SH-SY5Y (cell line): ENCODE measurements around the gene C4orf51.

Experiments
- GATA2 ChIP-seq: IDR thresholded peaks from 2 replicates; pipeline ENCODE4 v1.6.1; 2011; ENCODE audit warnings: mild to moderate bottlenecking, low read depth, low read length
- GATA3 ChIP-seq: IDR thresholded peaks from 2 replicates; pipeline ENCODE4 v1.6.1; 2011; ENCODE audit warnings: low read depth, mild to moderate bottlenecking, low read length, moderate library complexity

DNA sequence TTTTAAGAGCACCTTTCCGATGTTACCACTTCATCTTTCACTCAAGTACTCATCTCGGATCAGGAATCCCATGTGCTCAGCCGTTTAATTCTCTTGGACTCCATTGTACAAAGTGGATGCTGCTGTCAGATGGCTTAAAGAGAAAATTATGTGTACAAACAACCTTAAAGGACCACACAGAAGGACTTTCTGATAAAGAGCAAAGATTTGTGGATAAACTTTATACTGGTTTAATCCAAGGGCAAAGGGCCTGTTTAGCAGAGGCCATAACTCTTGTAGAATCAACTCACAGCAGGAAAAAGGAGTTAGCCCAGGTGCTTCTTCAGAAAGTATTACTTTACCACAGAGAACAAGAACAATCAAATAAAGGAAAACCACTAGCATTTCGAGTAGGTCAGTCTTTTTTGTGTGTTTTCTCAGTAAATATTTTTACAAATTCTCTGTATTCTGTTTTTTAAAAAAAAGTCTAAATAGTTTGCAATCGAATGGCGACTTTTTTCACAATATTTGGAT, 40.7 kb upstream of the C4orf51 start:
- TF ChIP-seq GATA2 = no peak
- no peak for TF ChIP-seq GATA3
